Measurements from ENCODE around the gene CACNA1C. TPM values are rescaled to one million over a fixed set of nuclear protein-coding genes. Genes with fewer than 3 reads are reported as not detected.

Gene CACNA1C
- total RNA-seq, 1 donor, result 16.6 TPM

DNA sequence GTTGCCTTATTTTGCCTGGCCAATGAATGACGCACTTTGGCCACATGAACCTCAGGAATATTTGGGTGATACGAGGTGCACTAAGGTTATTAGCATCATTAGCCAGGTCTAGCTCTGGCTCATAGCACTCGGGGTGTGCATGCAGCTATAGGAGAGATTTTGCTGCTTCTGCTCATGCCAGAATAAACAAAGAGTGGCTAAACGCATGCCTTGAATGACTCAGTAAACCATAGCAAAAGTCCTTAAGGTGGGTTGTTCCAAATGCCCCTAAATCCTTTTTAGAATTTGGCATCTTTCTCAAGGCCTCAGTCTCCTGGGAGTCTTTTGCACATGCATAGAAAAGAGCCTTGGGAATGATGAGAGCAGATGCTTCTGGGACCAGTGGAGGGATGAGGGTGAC is 398.2 kb downstream of the CACNA1C start:
- TF ChIP-seq, protein P1, sequence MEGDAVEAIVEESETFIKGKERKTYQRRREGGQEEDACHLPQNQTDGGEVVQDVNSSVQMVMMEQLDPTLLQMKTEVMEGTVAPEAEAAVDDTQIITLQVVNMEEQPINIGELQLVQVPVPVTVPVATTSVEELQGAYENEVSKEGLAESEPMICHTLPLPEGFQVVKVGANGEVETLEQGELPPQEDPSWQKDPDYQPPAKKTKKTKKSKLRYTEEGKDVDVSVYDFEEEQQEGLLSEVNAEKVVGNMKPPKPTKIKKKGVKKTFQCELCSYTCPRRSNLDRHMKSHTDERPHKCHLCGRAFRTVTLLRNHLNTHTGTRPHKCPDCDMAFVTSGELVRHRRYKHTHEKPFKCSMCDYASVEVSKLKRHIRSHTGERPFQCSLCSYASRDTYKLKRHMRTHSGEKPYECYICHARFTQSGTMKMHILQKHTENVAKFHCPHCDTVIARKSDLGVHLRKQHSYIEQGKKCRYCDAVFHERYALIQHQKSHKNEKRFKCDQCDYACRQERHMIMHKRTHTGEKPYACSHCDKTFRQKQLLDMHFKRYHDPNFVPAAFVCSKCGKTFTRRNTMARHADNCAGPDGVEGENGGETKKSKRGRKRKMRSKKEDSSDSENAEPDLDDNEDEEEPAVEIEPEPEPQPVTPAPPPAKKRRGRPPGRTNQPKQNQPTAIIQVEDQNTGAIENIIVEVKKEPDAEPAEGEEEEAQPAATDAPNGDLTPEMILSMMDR (IDR thresholded peaks at IDR 0.05; ENCODE audit: insufficient read depth, low read length), result no peak
- no peak overlapping the region for H3K4me3 ChIP-seq (ENCODE audit: low read depth, low read length)

GRCh38 chr12:2451497-2451896 is 398.7 kb downstream of the CACNA1C start:
- no peak for DNase-seq (ENCODE audit: low read depth)
- TF ChIP-seq, protein P1 (IDR thresholded peaks at IDR 0.05; ENCODE audit: insufficient read depth, low read length), result no peak
- no peak overlapping the region for H3K4me3 ChIP-seq (ENCODE audit: low read depth, low read length)

More for the DNA sequence above, 398.2 kb downstream of the CACNA1C start:
- peak; percentile 64 for DNase-seq (ENCODE audit: low read depth)

DNA sequence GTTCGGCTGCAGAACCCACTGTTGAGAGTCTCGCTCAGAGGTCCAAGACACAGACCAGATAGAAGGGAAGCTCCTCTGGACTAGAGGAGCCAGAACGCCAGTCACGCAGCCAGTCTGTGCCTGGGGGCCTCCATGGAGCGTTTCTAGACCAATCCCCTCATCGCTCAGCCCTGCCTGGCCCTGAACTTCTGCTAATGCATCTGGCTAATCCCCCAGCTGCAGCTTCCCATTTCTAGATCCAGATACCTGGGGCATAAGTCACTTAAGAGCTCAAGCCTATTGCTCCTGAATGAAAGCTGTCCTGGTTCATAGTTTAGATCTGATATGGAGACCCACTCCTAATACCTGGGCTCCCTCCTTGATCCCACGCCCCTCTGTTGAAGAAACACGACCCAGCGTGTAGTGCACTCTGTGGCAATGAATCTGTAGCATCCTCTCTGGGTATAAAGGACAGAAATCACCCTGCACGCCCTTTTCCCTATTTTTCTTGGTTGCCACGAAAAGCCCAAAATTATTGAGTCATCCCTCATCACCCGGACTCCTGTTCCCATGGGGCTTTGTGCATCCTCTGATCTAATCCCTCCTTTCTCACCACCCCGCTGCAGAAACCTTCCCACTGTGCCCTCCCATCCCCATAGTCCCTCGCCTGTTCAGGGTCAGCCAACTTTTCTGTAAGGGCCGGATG is 400.4 kb downstream of the CACNA1C start:
- TF ChIP-seq, protein P1 (IDR thresholded peaks at IDR 0.05; ENCODE audit: insufficient read depth, low read length), result no peak
- DNase-seq (ENCODE audit: low read depth), result peak; percentile 43
- no peak overlapping the region for H3K4me3 ChIP-seq (ENCODE audit: low read depth, low read length)

GRCh38 chr12:2453761-2454090 is 400.9 kb downstream of the CACNA1C start:
- TF ChIP-seq, protein P1 (IDR thresholded peaks at IDR 0.05; ENCODE audit: insufficient read depth, low read length), result no peak
- no peak overlapping the region for H3K4me3 ChIP-seq (ENCODE audit: low read depth, low read length)
- no peak for DNase-seq (ENCODE audit: low read depth)

- no peak overlapping the region for H3K4me3 ChIP-seq (ENCODE audit: low read depth, low read length)
- DNase-seq (ENCODE audit: low read depth), result no peak
- TF ChIP-seq, protein P1 (IDR thresholded peaks at IDR 0.05; ENCODE audit: insufficient read depth, low read length), result no peak
These were observed 401.9 kb downstream of the CACNA1C start for GRCh38 chr12:2454601-2455177.

- H3K4me3 ChIP-seq (ENCODE audit: low read depth, low read length), result no peak overlapping the region
- no peak for DNase-seq (ENCODE audit: low read depth)
- TF ChIP-seq, protein P1 (IDR thresholded peaks at IDR 0.05; ENCODE audit: insufficient read depth, low read length), result no peak
These were observed 402.6 kb downstream of the CACNA1C start for GRCh38 chr12:2455410-2455809.

Data from fibroblast of the aortic adventitia (primary cell).